GM23338 (cell line): ENCODE results near the gene SEC14L6. TPM values are rescaled to one million over a fixed set of nuclear protein-coding genes. Genes with fewer than 3 reads are reported as not detected.

Experiments used
- ATAC-seq: fragments of 200-7000 bp; cut with Tn5 transposase; 3 replicates; pipeline ENCODE4 v1.9.1; 2020
- DNase-seq: peaks from one replicate; pipeline ENCODE4 v3.0.0-alpha.2; 2015; ENCODE audit warnings: low spot score
- H2AFZ ChIP-seq: fragments of 200-600 bp; sonication (generic); 2 replicates; pipeline ENCODE4 v1.8.0; 2016; ENCODE audit warnings: antibody characterized with exemption, mild to moderate bottlenecking, moderate library complexity
- H3F3A ChIP-seq: fragments of 200-600 bp; sonication (generic); replicated peaks from 2 replicates; pipeline ENCODE4 v1.8.0; 2017; ENCODE audit warnings: antibody characterized with exemption, mixed run types, low read depth
- H3K27ac ChIP-seq: fragments of 200-600 bp; sonication (generic); 2 replicates; pipeline ENCODE4 v1.6.1; 2016; ENCODE audit warnings: low read depth
- H3K27me3 ChIP-seq: fragments of 200-600 bp; sonication (generic); 2 replicates; pipeline ENCODE4 v1.8.0; 2016; ENCODE audit warnings: mild to moderate bottlenecking, mixed run types, moderate library complexity; ENCODE audit not compliant: insufficient read depth
- H3K36me3 ChIP-seq: fragments of 200-600 bp; sonication (generic); 2 replicates; pipeline ENCODE4 v1.8.0; 2016; ENCODE audit warnings: mild to moderate bottlenecking; ENCODE audit not compliant: insufficient read depth
- H3K4me1 ChIP-seq: fragments of 200-600 bp; sonication (generic); 2 replicates; pipeline ENCODE4 v1.8.0; 2016; ENCODE audit warnings: mild to moderate bottlenecking, moderate library complexity; ENCODE audit not compliant: insufficient read depth
- H3K4me2 ChIP-seq: fragments of 200-600 bp; sonication (generic); 2 replicates; pipeline ENCODE4 v1.7.1; 2017; ENCODE audit warnings: mixed run types
- H3K4me3 ChIP-seq: fragments of 200-600 bp; sonication (generic); 2 replicates; pipeline ENCODE4 v1.6.1; 2016; ENCODE audit warnings: mixed run types
- H3K79me2 ChIP-seq: fragments of 200-600 bp; sonication (generic); replicated peaks from 2 replicates; pipeline ENCODE4 v1.8.0; 2017; ENCODE audit warnings: mild to moderate bottlenecking; ENCODE audit not compliant: insufficient read depth
- H3K9me2 ChIP-seq: fragments of 200-600 bp; sonication (generic); 2 replicates; pipeline ENCODE4 v1.8.0; 2017; ENCODE audit not compliant: insufficient read depth
- H4K20me1 ChIP-seq: fragments of 200-600 bp; sonication (generic); replicated peaks from 2 replicates; pipeline ENCODE4 v1.8.0; 2017; ENCODE audit warnings: mild to moderate bottlenecking; ENCODE audit not compliant: insufficient read depth
- H3K27ac Mint-ChIP-seq: 2 replicates; pipeline ENCODE4 v1.8.0; 2020; ENCODE audit warnings: inconsistent platforms, mild to moderate bottlenecking, moderate library complexity, mixed read lengths
- H3K27me3 Mint-ChIP-seq: 3 replicates; pipeline ENCODE4 v1.8.0; 2022; ENCODE audit warnings: low read depth, mild to moderate bottlenecking, moderate library complexity, mixed read lengths, inconsistent platforms; ENCODE audit not compliant: insufficient read depth, poor library complexity
- H3K36me3 Mint-ChIP-seq: 3 replicates; pipeline ENCODE4 v1.8.0; 2021; ENCODE audit warnings: low read depth, mild to moderate bottlenecking, inconsistent platforms, moderate library complexity, mixed read lengths
- H3K4me1 Mint-ChIP-seq: 3 replicates; pipeline ENCODE4 v1.8.0; 2020; ENCODE audit warnings: mild to moderate bottlenecking, inconsistent platforms, mixed read lengths
- H3K4me3 Mint-ChIP-seq: 3 replicates; pipeline ENCODE4 v1.8.0; 2021; ENCODE audit warnings: moderate library complexity, mild to moderate bottlenecking, inconsistent platforms, mixed read lengths
- H3K9me3 Mint-ChIP-seq: 3 replicates; pipeline ENCODE4 v1.8.0; 2020; ENCODE audit warnings: moderate library complexity, mild to moderate bottlenecking, inconsistent platforms, mixed read lengths
- CREB1 ChIP-seq: fragments of 250-450 bp; sonication (Bioruptor Pico); IDR thresholded peaks from 2 replicates; pipeline ENCODE4 v1.5.0; 2020; ENCODE audit warnings: low read depth, mild to moderate bottlenecking, moderate library complexity
- CTCF ChIP-seq, 2 experiments: fragments of 200-600 bp in 1 of 2; sonication (generic) in 1 of 2; conservative IDR thresholded peaks; 2 replicates each; pipeline versions ENCODE4 v1.5.1 to v1.6.1; 2016 to 2017; ENCODE audit warnings: antibody characterized with exemption in 2 of 2, low read depth in 2 of 2, mild to moderate bottlenecking in 2 of 2, moderate library complexity in 1 of 2
- ETS1 ChIP-seq: IDR thresholded peaks from 2 replicates; pipeline ENCODE4 v1.6.1; 2016; ENCODE audit warnings: antibody characterized with exemption
- EZH2 ChIP-seq: fragments of 200-600 bp; sonication (generic); IDR thresholded peaks from one replicate; pipeline ENCODE4 v1.8.0; 2017; ENCODE audit warnings: antibody characterized with exemption, mild to moderate bottlenecking, low read depth; ENCODE audit not compliant: unreplicated experiment
- EZH2phosphoT487 ChIP-seq: fragments of 200-600 bp; sonication (generic); IDR thresholded peaks from one replicate; pipeline ENCODE4 v1.8.1; 2018; ENCODE audit warnings: antibody characterized with exemption; ENCODE audit not compliant: unreplicated experiment
- JUNB ChIP-seq: IDR thresholded peaks from one replicate; pipeline ENCODE4 v1.6.1; 2016; ENCODE audit warnings: antibody characterized with exemption; ENCODE audit not compliant: unreplicated experiment
- NANOG ChIP-seq: IDR thresholded peaks from 2 replicates; pipeline ENCODE4 v1.6.1; 2016; ENCODE audit warnings: antibody characterized with exemption, borderline replicate concordance
- POLR2AphosphoS5 ChIP-seq: IDR thresholded peaks from 2 replicates; pipeline ENCODE4 v1.6.1; 2016; ENCODE audit warnings: antibody characterized with exemption, low read depth
- REST ChIP-seq: IDR thresholded peaks from one replicate; pipeline ENCODE4 v1.6.1; 2018; ENCODE audit warnings: antibody characterized with exemption; ENCODE audit not compliant: unreplicated experiment
- STAT1 ChIP-seq: IDR thresholded peaks from one replicate; pipeline ENCODE4 v1.6.1; 2016; ENCODE audit warnings: antibody characterized with exemption; ENCODE audit not compliant: unreplicated experiment
- ZNF114 ChIP-seq: fragments of 250-450 bp; sonication (Bioruptor Pico); IDR thresholded peaks from 2 replicates; pipeline ENCODE4 v1.5.0; 2020; ENCODE audit warnings: mild to moderate bottlenecking, moderate library complexity
- ZNF331 ChIP-seq: fragments of 250-450 bp; sonication (Bioruptor Pico); IDR thresholded peaks from 2 replicates; pipeline ENCODE4 v1.5.0; 2020; ENCODE audit warnings: low read depth, mild to moderate bottlenecking, moderate library complexity
- ZNF462 ChIP-seq: fragments of 250-450 bp; sonication (Bioruptor Pico); IDR thresholded peaks from 2 replicates; pipeline ENCODE4 v1.5.0; 2020; ENCODE audit warnings: mild to moderate bottlenecking, moderate library complexity
- polyA plus RNA-seq: library from polyadenylated mRNA; unstranded; fragments of >200 nt; fragmentation: Nextera tagmentation; extraction: Ambion mirVana; gene quantifications from 2 replicates; pipeline ENCODE4 v1.2.1, GENCODE V29; 2016
- total RNA-seq: library from RNA; depleted of rRNA; stranded (reverse); fragments of >200 nt; shearing (Covaris generic); gene quantifications from 2 replicates; pipeline ENCODE4 v1.2.3, GENCODE V29; 2014

Gene SEC14L6
- total and polyA plus RNA-seq, 2 experiments from 2014 or later = 0.84 to 2.1 TPM

- H3K4me3 Mint-ChIP-seq = no peak overlapping the region
- no peak overlapping the region for H3K4me2 ChIP-seq
- no peaks in the 10 kb centered on the region for H3K79me2 ChIP-seq
- no peak overlapping the region for H3K27ac Mint-ChIP-seq
- no peaks in the 10 kb centered on the region; the same call in 1 of the 2 replicates for H4K20me1 ChIP-seq
- H3K9me2 ChIP-seq = no peaks in the 10 kb centered on the region
- DNase-seq (no peak), ATAC-seq (no peak)
- H3K4me3 ChIP-seq = no peak overlapping the region
- no peak overlapping the region for H2AFZ ChIP-seq
- no peak overlapping the region for H3K27ac ChIP-seq
- H3K27me3 ChIP-seq = no peaks in the 10 kb centered on the region
- H3K36me3 ChIP-seq = peaks cover 34% of the 10 kb centered on the region
- peaks cover 10% of the 10 kb centered on the region for H3K27me3 Mint-ChIP-seq
- no peaks in the 10 kb centered on the region for H3F3A ChIP-seq
- H3K4me1 ChIP-seq = no peaks in the 10 kb centered on the region
- no peaks in the 10 kb centered on the region for H3K9me3 Mint-ChIP-seq
- TF ChIP-seq CTCF (conservative IDR thresholded peaks at IDR 0.05; ENCODE audit: low read depth in 2 of 2) (no peak), ZNF462 (no peak), STAT1 (no peak), POLR2AphosphoS5 (no peak), EZH2 (no peak), REST (no peak), NANOG (no peak), ETS1 (no peak), EZH2phosphoT487 (no peak), ZNF331 (CRISPR knock-in tag) (no peak), ZNF114 (CRISPR knock-in tag) (no peak), CREB1 (CRISPR knock-in tag) (no peak), JUNB (no peak)
- no peaks in the 10 kb centered on the region; the same call in 2 of the 3 replicates for H3K4me1 Mint-ChIP-seq
- H3K36me3 Mint-ChIP-seq = peaks cover 94% of the 10 kb centered on the region
Measured at GRCh38 chr22:30582051-30582450, 35.5 kb upstream of the SEC14L6 start.
